Prostate gland (tissue), 2 donors: ENCODE results near the gene CCNL2. TPM values are rescaled to one million over a fixed set of nuclear protein-coding genes. Genes with fewer than 3 reads are reported as not detected.

Experiments used
- DNase-seq: peaks from one replicate; pipeline ENCODE4 v3.0.0-alpha.2; 2019; ENCODE audit warnings: low spot score
- H3K27ac ChIP-seq, 2 donors: fragments of 200-600 bp; sonication (generic); 2 replicates each; pipeline ENCODE4 v1.5.1; 2017 to 2019
- H3K27me3 ChIP-seq: fragments of 200-600 bp; sonication (generic); replicated peaks from 2 replicates; pipeline ENCODE4 v1.5.1; 2019; ENCODE audit not compliant: insufficient read depth
- H3K36me3 ChIP-seq, 2 donors: fragments of 200-600 bp; sonication (generic); 1 replicate in 1 of 2; 2 replicates in 1 of 2; pipeline versions ENCODE4 v1.5.1 to v1.8.1; 2017 to 2019
- H3K4me1 ChIP-seq: fragments of 200-600 bp; sonication (generic); replicated peaks from 2 replicates; pipeline ENCODE4 v1.5.1; 2019
- H3K4me3 ChIP-seq, 2 donors: fragments of 200-600 bp; sonication (generic); 2 replicates each; pipeline ENCODE4 v1.5.1; 2017 to 2019
- H3K9me3 ChIP-seq: fragments of 200-600 bp; sonication (generic); 2 replicates; pipeline ENCODE4 v1.5.1; 2017
- POLR2A ChIP-seq: fragments of 450-650 bp; IDR thresholded peaks from one replicate; pipeline ENCODE4 v1.6.1; 2016; ENCODE audit warnings: antibody characterized with exemption, mild to moderate bottlenecking
- POLR2AphosphoS5 ChIP-seq: sonication (generic); formaldehyde crosslinking; IDR thresholded peaks from one replicate; pipeline ENCODE4 v1.6.1; 2017; ENCODE audit warnings: antibody characterized with exemption
- WGBS: methylation state at CpG from one replicate; pipeline ENCODE4 v1.1.5; 2018; 5-methylcytosine and 5-hydroxymethylcytosine counted together
- intact Hi-C: fragments of 100-400 bp; cut with DNase I; formaldehyde crosslinking; loops from one replicate; pipeline ENCODE4 v1.14.2; 2022
- total RNA-seq, 2 donors: library from RNA; depleted of rRNA; stranded (reverse); fragments of >200 nt; gene quantifications; one replicate each; pipeline ENCODE4 v1.1.0, GENCODE V29; 2016
- TF ChIP-seq, protein P1 (sequence below), 4 experiments: fragments of 200-600 bp in 2 of 4; fragments of 450-650 bp in 2 of 4; sonication (generic) in 2 of 4; IDR thresholded peaks; 1 replicate in 3 of 4; 2 replicates in 1 of 4; pipeline ENCODE4 v1.5.1; 2016 to 2019; ENCODE audit warnings: antibody characterized with exemption in 4 of 4, mild to moderate bottlenecking in 2 of 4, moderate library complexity in 2 of 4

Gene CCNL2
- total RNA-seq, 2 donors from 2014 or later, result 116 to 242 TPM

DNA sequence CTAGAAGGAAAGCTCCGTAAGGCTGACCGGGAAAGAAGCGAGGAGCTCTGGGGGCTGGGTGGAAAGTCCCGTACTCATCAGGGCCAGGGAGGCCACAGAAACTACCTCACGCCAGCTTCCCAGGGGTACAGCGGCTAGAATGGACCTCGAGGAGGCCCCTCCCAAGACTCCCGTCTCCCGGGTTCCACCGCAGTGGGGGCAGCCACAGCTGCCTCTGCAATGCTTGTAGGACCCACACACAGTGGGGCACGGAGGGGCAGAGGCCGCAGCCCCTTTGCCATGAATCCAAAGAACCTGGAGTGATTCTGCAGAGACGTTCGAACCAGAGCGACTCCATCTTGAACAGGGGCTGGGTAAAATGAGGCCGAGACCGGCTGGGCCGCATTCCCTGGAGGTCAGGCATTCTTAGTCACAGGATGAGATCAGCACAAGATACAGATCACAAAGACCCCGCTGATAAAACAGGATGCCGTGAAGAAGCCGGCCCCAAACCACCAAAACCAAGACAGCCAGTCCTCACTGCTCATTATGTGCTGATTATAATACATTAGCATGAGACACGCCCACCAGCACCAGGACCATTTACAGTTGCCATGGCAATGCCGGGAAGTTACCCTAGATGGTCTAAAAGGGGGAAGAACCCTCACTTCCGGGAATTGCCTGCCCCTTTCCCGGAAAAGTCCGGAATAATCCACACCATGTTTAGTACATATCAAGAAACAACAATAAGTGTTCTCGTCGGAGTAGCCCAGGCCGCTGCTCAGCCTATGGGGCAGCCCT, 23.5 kb upstream of the CCNL2 start:
- TF ChIP-seq, protein P1, sequence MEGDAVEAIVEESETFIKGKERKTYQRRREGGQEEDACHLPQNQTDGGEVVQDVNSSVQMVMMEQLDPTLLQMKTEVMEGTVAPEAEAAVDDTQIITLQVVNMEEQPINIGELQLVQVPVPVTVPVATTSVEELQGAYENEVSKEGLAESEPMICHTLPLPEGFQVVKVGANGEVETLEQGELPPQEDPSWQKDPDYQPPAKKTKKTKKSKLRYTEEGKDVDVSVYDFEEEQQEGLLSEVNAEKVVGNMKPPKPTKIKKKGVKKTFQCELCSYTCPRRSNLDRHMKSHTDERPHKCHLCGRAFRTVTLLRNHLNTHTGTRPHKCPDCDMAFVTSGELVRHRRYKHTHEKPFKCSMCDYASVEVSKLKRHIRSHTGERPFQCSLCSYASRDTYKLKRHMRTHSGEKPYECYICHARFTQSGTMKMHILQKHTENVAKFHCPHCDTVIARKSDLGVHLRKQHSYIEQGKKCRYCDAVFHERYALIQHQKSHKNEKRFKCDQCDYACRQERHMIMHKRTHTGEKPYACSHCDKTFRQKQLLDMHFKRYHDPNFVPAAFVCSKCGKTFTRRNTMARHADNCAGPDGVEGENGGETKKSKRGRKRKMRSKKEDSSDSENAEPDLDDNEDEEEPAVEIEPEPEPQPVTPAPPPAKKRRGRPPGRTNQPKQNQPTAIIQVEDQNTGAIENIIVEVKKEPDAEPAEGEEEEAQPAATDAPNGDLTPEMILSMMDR (IDR thresholded peaks at IDR 0.05), result no peak
- TF ChIP-seq POLR2A (no peak), POLR2AphosphoS5 (no peak)
- 60% methylated on average over 29 of the region's 29 CpGs for WGBS
- Histone ChIP-seq H3K36me3 (no peaks in the 10 kb centered on the region), H3K27me3 (no peaks in the 10 kb centered on the region), H3K27ac (no peak overlapping the region), H3K4me1 (peaks cover 6% of the 10 kb centered on the region), H3K4me3 (no peak overlapping the region), H3K9me3 (no peaks in the 10 kb centered on the region)
- intact Hi-C loops, result no loop called here
- DNase-seq, result no peak

DNA sequence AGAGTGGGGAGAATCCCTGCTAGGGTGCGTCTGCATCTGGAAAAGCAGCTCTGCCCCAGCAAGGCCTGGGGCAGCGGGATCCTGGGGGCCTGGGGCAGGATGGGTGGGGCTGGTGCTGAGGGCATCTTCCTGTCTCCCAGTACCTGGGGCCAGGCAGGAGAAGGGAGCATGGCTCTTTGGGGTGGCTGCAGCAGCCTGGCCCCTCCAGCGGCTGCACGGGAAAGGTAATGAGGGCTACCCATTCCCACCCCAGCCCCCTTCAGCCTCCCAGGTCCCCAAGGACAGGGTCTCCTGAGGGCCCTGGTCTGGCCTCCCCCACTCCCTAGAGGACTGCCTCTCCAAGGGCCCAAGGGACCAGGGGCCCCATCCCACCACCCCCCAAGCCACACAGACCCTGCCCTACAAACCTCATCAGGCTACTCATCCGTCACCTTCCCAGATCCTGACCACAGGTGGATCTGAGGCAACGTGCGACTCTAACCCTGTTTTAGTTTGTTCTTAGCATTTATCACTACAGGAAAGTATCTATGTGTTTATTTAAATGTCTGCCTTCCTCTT, 22.9 kb upstream of the CCNL2 start:
- no peak for DNase-seq
- H3K27ac ChIP-seq, result peak overlapping the region; percentile 64 to 77
- TF ChIP-seq, protein P1 (IDR thresholded peaks at IDR 0.05), result no peak
- TF ChIP-seq POLR2AphosphoS5 (no peak), POLR2A (no peak)
- WGBS, result 81% methylated on average over 7 of the region's 7 CpGs
- H3K36me3 ChIP-seq, result no peaks in the 10 kb centered on the region
- intact Hi-C loops, result no loop called here
- no peaks in the 10 kb centered on the region for H3K9me3 ChIP-seq
- peaks cover 6% of the 10 kb centered on the region for H3K4me1 ChIP-seq
- H3K27me3 ChIP-seq, result no peaks in the 10 kb centered on the region
- H3K4me3 ChIP-seq, result no peak overlapping the region

DNA sequence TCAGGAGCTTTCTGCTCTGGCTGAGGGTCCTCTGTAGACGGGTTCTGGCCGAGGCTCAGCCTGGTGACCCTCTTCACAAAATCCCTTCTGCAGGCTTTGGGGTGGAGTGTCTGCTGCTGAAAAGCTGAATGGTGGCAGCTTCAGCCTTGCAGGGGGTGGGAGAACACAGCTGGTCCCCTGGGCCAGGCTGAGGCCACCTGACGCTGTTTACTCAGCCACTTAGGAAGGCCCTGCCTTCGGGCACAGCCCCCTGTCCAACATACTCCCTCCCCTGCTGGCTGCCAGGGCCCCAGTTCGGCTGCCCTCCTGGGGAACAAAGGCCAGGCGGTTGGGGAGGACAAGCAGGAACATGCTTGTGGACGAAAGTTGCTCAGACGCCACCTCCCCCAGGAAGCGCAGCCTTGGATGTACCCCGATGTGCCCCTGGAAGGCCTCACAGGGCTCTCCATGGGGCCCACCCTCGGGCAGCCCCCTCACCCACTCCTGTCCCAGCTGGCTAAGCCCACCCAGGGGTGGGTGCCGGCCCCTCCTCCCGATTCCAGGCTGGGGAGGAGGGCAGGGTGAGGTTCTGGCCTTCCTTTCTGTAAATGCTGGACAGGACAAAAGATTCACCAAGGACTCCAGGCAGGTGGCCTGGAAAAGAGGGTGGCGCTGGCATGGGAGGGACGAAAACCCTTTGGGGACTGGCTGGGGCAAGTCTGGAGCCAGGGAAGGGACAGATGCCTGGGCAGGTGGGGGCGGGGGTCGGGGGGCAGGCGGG, 22.2 kb upstream of the CCNL2 start, which contains the start of gene ANKRD65:
Gene ANKRD65 (minus strand): TSS at position 130 of the 760 bp plus-strand sequence. CDS start 271 bp downstream, outside the sequence.
- DNase-seq, result no peak
- Histone ChIP-seq H3K9me3 (no peaks in the 10 kb centered on the region), H3K36me3 (no peaks in the 10 kb centered on the region), H3K27me3 (no peaks in the 10 kb centered on the region), H3K4me1 (peaks cover 6% of the 10 kb centered on the region), H3K4me3 (peak within 1 kb of the TSS; percentile 32 to 41), H3K27ac (peak within 1 kb of the TSS; percentile 64 to 77)
- intact Hi-C loops, result no loop called here
- WGBS, result 33% methylated on average over 18 of the region's 18 CpGs
- TF ChIP-seq POLR2AphosphoS5, result peak; percentile 47
- peak; percentile 59 for TF ChIP-seq POLR2A
- TF ChIP-seq, protein P1 (IDR thresholded peaks at IDR 0.05), result no peak

DNA sequence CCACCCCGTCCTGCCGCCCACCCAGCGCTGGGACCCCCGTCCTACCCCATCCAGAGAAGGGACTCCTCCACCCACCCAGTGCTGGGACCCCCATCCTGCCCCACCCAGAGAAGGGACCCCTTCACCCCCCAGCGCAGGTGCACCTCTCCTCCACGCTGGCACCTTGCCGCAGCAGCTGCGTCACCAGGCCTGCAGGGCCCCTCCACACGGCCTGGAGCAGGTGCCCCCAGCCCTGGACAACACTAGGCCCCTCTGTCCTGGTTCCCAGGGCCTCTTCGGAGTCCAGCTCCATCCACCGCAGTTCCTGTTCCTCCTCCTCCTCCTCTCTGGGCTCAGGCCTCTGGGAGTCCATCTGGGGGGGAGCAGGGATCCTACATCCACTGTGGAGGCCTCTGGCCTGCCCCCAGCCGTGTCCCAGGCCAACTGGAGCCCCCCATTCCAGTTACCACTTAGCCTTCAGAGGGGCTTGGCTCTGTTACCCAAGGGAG, 21.6 kb upstream of the CCNL2 start:
- H3K27me3 ChIP-seq, result no peaks in the 10 kb centered on the region
- peaks cover 6% of the 10 kb centered on the region for H3K4me1 ChIP-seq
- WGBS, result 66% methylated on average over 7 of the region's 12 CpGs
- DNase-seq, result no peak
- H3K36me3 ChIP-seq, result no peaks in the 10 kb centered on the region
- peak overlapping the region; percentile 32 to 41 for H3K4me3 ChIP-seq
- TF ChIP-seq POLR2AphosphoS5 (no peak), POLR2A (no peak)
- TF ChIP-seq, protein P1 (IDR thresholded peaks at IDR 0.05), result no peak
- intact Hi-C loops, result no loop called here
- peak overlapping the region; percentile 64 to 77 for H3K27ac ChIP-seq
- H3K9me3 ChIP-seq, result no peaks in the 10 kb centered on the region
